CD1c-positive myeloid dendritic cell (primary cell): ENCODE results near the gene GH2.
A peak's percentile ranks its signal among the peaks of the same experiment; 100 is the strongest.
"Not testable (repeated sequence)": the region's sequence is repeated elsewhere in the genome, so short reads cannot be mapped to it uniquely, and the experiment has no call there.

Source experiments
- DNase-seq: peaks from one replicate; pipeline ENCODE4 v3.0.0-alpha.2; 2016; ENCODE audit errors: extremely low spot score

GH2 gene

DNA sequence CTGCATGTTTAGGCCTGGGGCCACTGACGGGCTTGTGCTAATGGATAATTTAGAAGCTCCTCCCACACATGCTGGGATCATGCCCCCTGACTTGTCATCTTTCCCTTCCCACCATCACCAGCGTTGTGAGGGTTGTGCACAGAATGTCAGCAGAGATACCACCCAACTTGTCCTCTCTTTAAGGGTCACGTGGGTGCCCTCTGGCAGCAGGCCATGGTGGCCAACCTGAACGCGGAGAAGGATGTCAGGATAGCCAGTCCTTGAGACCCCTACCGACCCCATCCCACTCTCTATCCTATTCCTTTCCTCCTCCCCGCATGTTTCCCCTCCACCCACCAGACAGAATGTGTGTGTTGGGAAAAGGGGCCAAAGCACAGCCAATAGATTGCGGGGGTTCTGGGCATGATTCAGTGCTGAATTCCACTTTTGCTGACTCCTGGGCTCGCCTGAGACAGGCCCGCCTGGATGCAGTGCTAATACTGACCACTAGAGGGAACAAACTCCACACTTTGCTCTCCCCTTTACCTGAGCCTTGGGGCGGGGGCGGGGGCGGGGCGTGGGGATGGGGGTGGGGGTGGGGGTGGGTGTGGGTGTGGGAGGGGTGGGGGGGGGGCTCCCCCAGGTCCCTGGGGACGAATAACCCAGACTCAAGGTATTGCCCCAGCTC lies at the start of gene GH2:
Gene GH2 (minus strand): TSS at position 10 of the 667 bp plus-strand sequence. CDS start 143 bp downstream, outside the sequence.
- peak; percentile 63 for DNase-seq

DNA sequence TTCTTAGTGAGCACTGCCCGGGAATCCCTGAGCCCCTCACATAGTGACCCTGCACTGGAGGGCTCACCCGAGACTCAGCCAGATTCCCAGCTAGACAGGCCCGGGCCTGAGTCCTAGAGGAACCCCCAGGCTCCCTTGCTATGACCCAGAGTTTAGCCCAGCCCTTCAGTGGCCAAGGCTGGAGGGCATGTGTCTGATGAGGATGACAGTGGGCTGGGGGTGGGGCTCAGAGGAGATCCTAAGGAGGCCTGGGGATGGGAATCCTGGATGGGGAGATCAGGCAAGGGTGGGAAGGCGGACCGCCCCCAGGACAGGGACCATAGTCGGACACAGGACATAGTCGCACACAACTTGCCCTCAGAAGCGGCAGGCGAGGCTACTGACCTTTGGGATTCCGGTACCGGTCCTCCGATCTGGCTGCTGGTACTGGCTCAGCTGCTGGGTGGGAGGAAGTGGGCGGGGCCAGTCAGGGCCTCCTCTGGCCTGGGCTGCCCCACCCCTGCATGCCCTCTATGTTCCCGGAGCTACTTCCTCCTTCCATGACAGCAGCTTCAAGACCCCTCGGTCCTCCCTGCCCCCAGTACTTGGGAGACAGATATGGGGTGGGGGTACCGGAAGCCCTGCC lies 49.3 kb upstream of the GH2 start:
- DNase-seq = peak; percentile 64

- DNase-seq = no peak
These were observed 48.4 kb upstream of the GH2 start for GRCh38 chr17:63929860-63930766.

DNA sequence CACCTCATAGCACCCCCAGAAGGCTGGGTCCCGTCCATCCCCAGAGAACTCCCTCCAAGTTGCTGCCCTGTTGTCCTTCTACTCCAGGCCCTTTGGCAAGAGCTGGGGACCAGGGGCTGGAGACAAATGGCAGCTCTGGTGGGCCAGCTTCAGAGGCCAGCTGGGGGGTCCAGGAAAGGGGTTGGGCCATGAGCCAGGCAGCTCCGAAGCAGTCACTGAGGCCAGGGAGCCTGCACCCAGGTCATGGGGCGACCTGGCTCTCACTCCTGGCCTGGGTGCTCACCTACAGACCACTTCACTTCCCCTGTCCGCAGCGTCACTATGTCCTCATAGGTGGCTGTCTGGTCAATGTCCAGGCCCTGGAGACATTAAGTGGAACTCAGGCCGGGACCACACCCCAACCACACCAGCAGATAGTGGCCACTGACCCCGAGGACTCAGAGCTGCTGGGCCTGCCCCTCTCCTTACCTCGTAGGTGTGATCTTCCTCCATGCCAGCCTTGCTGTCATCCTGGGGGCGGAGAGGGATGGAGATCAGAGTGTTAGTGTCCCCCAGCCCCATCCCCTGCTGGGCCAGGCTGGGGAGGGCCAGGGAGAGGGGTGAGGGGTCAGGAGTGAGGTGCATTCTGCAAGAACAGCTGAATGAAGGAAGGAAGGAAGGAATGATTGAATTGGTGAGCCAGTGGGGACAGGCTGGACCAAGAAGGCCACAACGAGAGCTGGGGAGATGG lies 47.4 kb upstream of the GH2 start:
- DNase-seq = no peak

- DNase-seq = no peak
These were observed 46.5 kb upstream of the GH2 start for GRCh38 chr17:63928172-63928666.

GRCh38 chr17:63927464-63928171 lies 45.9 kb upstream of the GH2 start:
- DNase-seq = no peak

GRCh38 chr17:63926164-63926563 lies 44.4 kb upstream of the GH2 start:
- DNase-seq = no peak

GRCh38 chr17:63925615-63926014 lies 43.9 kb upstream of the GH2 start:
- DNase-seq = no peak

- peak; percentile 12 for DNase-seq
These were observed 40.7 kb upstream of the GH2 start for GRCh38 chr17:63922402-63922801.

DNA sequence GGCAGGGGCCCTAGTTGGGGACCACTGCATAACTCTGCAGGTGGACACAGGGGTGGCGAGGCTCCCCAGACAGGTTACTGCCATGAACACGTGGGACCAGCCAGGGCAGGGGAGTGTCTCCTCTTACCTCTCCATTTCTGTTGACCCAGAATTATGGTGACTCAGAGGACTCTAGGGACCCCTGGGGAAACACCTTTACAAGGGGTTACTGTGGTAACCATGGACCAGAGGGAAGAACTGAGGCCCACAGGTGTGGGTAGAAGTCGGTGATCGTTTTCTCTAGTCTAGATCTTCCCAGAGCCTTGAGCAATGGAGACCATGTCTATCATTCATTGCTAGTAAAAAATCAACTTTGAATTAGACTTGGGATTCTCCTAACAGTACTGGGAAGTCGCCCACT lies 39.0 kb upstream of the GH2 start:
- DNase-seq = not testable (repeated sequence)

- not testable (repeated sequence) for DNase-seq
These were observed 38.3 kb upstream of the GH2 start for GRCh38 chr17:63920050-63920449.

GRCh38 chr17:63919311-63919723 lies 37.6 kb upstream of the GH2 start:
- DNase-seq = peak; percentile 78

DNA sequence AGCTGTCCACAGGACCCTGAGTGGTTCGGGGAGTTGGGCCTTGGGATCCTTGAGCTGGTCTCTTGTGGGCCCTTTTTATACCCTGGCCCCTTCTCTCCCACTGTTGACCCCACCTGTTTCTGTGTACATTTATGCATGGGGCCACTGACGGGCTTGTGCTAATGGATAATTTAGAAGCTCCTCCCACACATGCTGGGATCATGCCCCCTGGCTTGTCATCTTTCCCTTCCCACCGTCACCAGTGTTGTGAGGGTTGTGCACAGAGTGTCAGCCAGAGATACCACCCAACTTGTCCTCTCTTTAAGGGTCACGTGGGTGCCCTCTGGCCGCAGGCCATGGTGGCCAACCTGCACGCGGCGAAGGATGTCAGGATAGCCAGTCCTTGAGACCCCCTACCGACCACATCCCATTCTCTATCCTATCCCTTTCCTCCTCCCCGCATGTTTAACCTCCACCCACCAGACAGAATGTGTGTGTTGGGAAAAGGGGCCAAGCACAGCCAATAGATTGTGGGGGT lies 37.1 kb upstream of the GH2 start, which contains the start of gene GH1:
Gene GH1 (minus strand): TSS at position 51 of the 517 bp plus-strand sequence. CDS start 63 bp downstream, outside the sequence.
- not testable (repeated sequence) for DNase-seq

DNA sequence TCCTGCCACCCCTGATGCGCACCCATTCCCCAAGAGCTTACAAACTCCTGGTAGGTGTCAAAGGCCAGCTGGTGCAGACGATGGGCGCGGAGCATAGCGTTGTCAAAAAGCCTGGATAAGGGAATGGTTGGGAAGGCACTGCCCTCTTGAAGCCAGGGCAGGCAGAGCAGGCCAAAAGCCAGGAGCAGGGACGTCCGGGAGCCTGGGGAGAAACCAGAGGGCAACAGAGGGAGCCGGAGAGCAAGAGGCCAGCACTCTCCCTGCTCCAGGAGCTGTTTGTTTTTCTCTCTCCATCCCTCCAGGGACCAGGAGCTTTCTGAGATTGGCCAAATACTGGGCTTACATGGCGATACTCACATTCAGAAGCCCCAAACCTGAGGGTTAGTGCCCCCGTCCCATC lies 36.6 kb upstream of the GH2 start:
- no peak for DNase-seq

GRCh38 chr17:63917646-63918045 lies 35.9 kb upstream of the GH2 start:
- no peak for DNase-seq

- DNase-seq = not testable (repeated sequence)
These were observed 35.5 kb upstream of the GH2 start for GRCh38 chr17:63917206-63917605.

- no peak for DNase-seq
These were observed 34.9 kb upstream of the GH2 start for GRCh38 chr17:63916566-63917185.

GRCh38 chr17:63915753-63916152 lies 34.0 kb upstream of the GH2 start:
- DNase-seq = peak; percentile 21

- no peak for DNase-seq
These were observed 32.7 kb upstream of the GH2 start for GRCh38 chr17:63914471-63914870.

- DNase-seq = peak; percentile 55
These were observed 29.9 kb upstream of the GH2 start for GRCh38 chr17:63911657-63912100.
